Epithelial cell of prostate (primary cell): ENCODE measurements around the gene BUD13.
"Not testable (repeated sequence)": the region's sequence is repeated elsewhere in the genome, so short reads cannot be mapped to it uniquely, and the experiment has no call there.

ENCODE experiments used
- DNase-seq: peaks from one replicate; pipeline ENCODE4 v3.0.0-alpha.2; 2011; ENCODE audit warnings: low read depth, low spot score
- H3K27ac ChIP-seq: fragments of 450-650 bp; 2 replicates; pipeline ENCODE4 v1.5.1; 2017; ENCODE audit warnings: mild to moderate bottlenecking

BUD13 gene

DNA sequence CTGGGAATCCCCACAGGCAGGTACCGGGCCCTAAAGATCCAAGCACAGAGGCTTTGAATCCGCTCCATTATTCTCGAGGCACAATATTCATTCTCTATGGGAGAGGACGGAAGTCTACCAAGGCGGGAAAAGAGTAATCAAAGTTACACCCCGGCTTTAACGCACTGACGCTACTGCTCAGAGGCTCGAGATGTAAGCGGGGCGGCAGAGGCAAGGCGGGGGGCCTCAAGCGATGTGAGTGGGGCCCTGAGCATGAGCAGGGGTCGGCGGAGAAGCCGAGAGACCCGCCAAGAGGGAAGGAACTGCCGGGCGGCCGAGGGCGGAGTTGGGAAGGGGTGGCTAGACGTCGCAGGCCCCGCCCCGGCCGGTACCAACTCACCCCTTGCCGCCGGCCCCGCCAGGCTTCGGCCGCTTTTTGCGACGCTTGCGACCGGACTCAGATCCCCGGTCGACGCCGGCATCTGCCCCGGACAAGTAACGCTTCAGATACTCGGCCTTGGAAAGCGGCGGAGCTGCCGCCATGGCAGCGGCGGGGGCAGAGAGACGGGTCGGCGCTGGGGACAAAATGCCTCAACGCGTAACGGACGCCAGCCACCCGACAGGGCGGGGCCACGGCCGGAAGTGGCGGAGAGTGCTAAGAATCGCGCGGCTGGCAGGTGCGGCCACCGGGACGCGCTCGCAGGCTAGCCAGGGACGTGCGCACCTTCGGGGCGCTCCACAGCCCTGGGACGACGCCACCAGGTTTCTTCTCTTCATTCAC, at the start of gene BUD13:
TSS of gene BUD13 (minus strand) at position 545 of the 760 bp plus-strand sequence. CDS start at position 522, 23 bp downstream.
- peak; percentile 20 for DNase-seq
- H3K27ac ChIP-seq: peak within 1 kb of the TSS; percentile 79

DNA sequence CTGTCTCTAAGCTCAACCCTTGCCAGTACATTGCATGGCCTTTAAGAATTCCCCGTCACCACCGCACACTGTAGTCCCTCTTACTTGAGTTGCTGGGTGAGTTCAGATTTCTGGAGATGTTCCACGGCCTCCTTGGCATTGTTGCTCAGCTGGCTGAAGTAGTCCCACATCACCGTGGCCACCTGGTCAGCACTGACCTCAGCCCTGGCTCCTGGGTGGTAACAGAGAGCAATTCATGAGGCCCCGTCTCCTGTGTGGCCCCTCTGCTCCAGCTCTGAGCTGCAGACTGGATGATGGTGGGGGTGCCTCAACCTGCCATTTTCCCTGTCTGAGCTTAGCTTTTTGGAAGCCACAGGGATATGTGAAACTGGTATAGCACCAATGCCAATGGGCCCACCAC, 49.8 kb upstream of the BUD13 start:
- H3K27ac ChIP-seq: no peak overlapping the region
- DNase-seq: no peak

DNA sequence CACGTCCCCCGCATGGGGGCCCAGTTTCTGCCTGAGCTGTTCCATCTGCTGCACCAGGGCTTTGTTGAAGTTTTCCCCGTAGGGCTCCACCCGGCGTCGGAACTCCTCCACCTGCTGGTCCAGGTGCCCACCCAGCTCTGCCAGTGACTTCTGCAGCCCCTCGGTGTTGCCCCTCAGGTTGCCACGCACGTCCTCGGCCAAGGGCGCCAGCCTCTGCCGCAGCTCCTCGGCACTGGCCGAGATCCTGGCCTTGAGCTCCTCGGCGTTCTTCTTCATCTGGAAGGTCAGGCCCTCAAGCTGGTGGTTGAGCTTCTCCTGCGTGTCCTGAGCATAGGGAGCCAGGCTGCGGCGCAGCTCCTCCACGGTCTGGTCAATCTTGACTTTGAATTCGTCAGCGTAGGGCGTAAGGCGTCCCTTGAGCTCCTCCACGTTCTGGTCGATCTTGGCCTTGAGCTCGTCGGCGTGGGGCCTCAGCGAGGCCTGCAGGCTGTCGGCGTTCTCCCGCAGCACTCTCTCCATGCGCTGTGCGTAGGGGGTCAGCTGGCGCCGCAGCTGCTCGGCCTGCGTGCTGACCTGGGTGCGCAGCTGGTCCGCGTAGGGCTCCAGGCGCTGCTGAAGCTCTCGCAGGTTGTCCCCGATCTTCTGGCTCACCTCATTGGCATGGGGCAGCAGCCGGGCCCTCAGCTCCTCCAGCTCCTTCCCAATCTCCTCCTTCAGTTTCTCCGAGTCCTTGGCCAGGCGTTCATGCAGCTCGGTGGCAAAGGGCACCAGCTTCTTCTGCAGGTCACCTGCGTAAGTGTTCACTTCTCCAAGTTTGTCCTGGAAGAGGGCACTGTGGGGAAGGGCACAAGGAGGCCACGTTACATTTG, 48.5 kb upstream of the BUD13 start:
- H3K27ac ChIP-seq: no peak overlapping the region
- DNase-seq: no peak

GRCh38 chr11:116819049-116819448, 46.3 kb upstream of the BUD13 start:
- no peak for DNase-seq
- no peak overlapping the region for H3K27ac ChIP-seq

DNA sequence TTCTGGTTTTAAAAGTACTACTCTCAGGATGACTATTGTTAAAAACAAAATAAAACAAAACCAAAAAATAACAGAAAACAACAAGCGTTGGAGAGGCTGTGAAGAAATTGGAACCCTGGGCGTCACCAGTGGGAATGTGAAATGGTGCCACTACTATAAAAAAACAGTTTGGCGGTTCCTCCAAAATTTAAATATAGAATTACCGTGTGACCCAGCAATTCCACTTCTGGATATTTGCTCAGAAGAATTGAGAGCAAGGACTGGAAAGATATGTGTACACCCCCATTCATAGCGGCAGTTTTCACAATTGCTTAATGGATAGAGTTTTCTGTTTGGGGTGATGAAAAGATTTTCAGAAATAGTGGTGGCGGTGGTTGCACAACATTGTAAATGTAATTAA, 41.7 kb upstream of the BUD13 start:
- H3K27ac ChIP-seq: no peak overlapping the region
- no peak for DNase-seq

GRCh38 chr11:116813781-116814471, 41.1 kb upstream of the BUD13 start:
- H3K27ac ChIP-seq: no peak overlapping the region
- no peak for DNase-seq

GRCh38 chr11:116813170-116813569, 40.4 kb upstream of the BUD13 start:
- no peak overlapping the region for H3K27ac ChIP-seq
- DNase-seq: no peak

GRCh38 chr11:116812109-116812508, 39.3 kb upstream of the BUD13 start:
- H3K27ac ChIP-seq: no peak overlapping the region
- DNase-seq: no peak

DNA sequence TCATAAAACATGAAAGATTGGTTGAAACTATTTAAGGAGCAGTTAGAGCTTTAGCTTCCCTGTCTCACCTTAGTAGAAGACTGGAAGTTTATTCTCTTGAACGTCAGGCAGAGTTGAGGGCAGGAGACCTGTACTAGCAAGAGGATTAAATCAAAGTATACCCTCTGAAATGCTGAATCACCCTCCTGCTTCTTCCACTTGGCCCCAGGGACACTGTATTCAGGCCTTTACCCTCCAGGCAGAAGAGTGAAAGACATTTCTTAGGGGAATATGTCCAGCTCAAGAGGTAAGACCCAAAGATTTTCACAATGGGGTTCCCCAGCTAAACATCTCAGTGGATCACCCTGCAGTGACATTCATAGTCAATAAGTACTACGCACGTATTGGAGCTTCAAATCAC, 38.4 kb upstream of the BUD13 start:
- no peak for DNase-seq
- no peak overlapping the region for H3K27ac ChIP-seq

DNA sequence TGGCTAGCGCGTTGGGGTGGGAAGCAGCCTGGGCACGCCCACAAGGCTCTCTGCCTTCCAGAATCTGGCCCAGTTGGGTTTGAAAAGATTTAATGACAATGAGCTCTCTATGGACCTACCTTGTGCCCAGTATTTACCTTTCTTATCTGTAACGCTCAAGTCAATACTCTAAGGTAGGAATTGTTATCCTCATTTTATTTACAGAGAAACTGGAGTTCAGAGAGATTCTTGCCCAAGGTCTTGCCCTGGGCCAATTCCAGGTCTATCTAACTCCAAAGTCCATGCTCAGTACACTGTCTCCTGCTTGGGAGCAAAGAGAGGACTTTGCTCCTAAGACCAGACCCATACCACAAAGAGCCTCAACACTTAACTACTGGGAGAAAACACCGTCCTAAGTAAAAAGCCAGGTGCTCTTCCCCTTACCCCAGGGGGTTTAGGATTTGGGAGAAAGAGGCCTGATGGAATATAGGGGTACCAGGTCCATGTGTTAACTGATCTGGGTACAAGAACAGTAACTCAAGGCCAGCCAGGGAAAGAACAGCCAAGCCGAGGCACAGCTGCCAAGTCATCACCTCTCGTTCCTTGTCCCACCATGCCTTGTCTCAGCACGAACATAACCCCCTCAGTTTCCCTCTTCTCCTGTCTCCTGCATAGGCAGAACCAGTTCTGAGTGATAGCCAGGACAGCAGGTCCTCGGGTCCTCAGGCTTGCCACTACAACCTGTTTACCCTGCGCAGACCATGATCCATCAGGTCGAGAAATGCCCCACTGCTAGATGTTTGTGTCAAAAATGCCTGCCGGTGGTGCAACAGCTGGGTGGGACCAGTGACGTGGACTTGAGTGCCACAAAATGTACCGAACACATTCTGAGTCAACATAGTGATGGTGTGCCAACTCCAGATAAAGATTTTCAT, 35.7 kb upstream of the BUD13 start:
- peak overlapping the region; percentile 8 for H3K27ac ChIP-seq
- peak; percentile 16 for DNase-seq

GRCh38 chr11:116807601-116808261, 34.9 kb upstream of the BUD13 start:
- no peak for DNase-seq
- H3K27ac ChIP-seq: no peak overlapping the region

GRCh38 chr11:116804001-116804400, 31.2 kb upstream of the BUD13 start:
- DNase-seq: no peak
- H3K27ac ChIP-seq: no peak overlapping the region

- not testable (repeated sequence) for H3K27ac ChIP-seq, DNase-seq
Observed at GRCh38 chr11:116801662-116802061, 28.9 kb upstream of the BUD13 start.

DNA sequence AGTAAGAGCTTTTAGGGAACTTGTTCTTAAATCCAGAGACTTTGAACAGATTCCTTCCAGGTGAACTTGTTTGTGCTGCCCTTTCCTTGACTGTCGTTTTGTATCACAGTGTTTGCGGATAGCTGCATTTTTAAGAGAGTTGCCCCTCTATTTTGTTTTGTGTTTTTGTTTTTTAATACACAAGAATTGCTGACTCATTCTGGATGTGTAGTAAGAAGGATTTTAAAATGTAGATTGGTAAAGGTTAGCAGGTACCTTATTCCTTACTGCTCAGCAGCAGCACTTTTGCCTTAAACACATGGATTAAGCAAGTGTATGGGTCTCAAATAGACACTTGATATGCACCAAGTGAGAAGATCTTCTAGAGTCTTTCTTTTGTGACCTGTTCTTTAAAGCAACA, 27.8 kb upstream of the BUD13 start:
- H3K27ac ChIP-seq: no peak overlapping the region

DNA sequence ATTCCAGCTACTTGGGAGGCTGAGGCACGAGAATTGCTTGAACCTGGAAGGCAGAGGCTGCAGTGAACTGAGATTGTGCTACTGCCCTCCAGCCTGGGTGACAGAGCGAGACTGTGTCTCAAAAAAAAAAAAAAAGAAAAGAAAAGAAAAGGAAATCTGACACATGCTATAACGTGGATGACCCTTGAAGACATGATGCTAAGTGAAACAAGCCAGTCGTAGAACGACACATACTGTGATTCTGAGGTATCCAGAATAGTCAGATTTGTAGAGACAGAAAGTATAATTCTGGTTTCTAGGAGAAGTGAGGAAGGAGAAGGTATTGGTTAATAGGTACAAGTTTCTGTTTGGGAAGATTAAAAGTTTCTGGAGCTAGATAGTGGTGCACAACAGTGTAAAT, 25.6 kb upstream of the BUD13 start:
- no peak overlapping the region for H3K27ac ChIP-seq
- no peak for DNase-seq

More for the DNA sequence above, 27.8 kb upstream of the BUD13 start:
- no peak for DNase-seq

GRCh38 chr11:116797816-116798215, 25.0 kb upstream of the BUD13 start:
- no peak for DNase-seq
- H3K27ac ChIP-seq: no peak overlapping the region

DNA sequence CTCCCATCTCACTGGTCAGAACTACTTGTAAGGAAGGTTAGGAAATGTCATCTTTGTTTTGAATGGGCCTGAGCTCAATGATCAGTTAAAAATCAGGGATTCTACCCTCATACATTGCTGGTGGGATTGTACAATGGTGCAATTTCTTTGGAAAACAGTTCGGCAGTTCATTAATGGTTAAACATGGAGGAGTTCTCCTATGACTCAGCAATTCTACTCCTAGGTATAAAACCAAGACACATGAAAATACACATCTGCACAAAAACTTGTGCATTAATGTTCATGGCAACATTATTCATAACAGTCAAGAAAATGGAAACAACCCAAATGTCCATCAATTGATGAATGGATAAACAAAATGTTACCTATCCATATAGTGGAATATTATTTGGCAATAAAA, 23.8 kb upstream of the BUD13 start:
- H3K27ac ChIP-seq: no peak overlapping the region
- DNase-seq: no peak

DNA sequence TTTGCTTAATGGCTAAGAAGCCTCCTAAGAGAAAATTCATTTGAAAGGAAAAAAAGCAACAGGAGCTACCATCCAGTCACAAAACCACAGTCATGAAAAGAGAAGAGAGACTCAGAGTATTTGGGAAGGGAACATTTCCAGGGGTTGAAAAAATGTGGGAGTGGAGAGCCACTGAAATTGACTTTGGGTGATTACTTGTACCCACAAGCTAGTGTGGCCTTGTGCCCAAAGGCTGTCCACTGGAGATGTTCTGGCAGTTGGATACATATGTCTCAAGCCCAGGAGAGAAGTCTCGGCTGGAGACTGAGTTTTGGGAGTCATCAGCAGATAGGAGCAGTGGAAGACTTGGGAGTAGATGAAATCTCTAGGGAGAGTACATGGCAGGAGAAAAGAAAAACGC, 22.1 kb upstream of the BUD13 start:
- no peak for DNase-seq
- no peak overlapping the region for H3K27ac ChIP-seq

GRCh38 chr11:116793772-116794097, 20.9 kb upstream of the BUD13 start:
- DNase-seq: no peak
- no peak overlapping the region for H3K27ac ChIP-seq
